OCI-LY7 (cell line): ENCODE measurements around the gene TBC1D10A. TPM values are rescaled to one million over a fixed set of nuclear protein-coding genes. Genes with fewer than 3 reads are reported as not detected.

ENCODE experiments used
- BruUV-seq: library from RNA; stranded (reverse); fragments of 400-500 nt; replicated peaks from 2 replicates; lab custom pipeline; 2021; lab: Mats Ljungman, UMichigan
- CTCF ChIA-PET: fragments of 300-600 bp; sonication (Branson Sonifier 250); formaldehyde crosslinking; loops from one replicate; lab custom pipeline; 2022; ENCODE audit warnings: antibody characterized with exemption; ENCODE audit not compliant: unreplicated experiment; lab: Charles Lee
- POLR2A ChIA-PET: fragments of 300-600 bp; sonication (Branson Sonifier 250); formaldehyde crosslinking; loops from one replicate; lab custom pipeline; 2022; ENCODE audit warnings: antibody characterized with exemption; lab: Charles Lee
- DNase-seq: peaks from one replicate; pipeline ENCODE4 v3.0.0-alpha.2; 2015; ENCODE audit warnings: low spot score
- H2AFZ ChIP-seq: fragments of 200-600 bp; sonication (generic), shearing (Covaris generic); 2 replicates; pipeline ENCODE4 v1.6.1; 2014; ENCODE audit warnings: mild to moderate bottlenecking, antibody characterized with exemption, low read length, moderate library complexity
- H3K27ac ChIP-seq: fragments of 200-600 bp; sonication (generic); 2 replicates; pipeline ENCODE4 v1.5.1; 2014; ENCODE audit warnings: mixed run types, low read depth, mild to moderate bottlenecking, moderate library complexity, low read length, inconsistent platforms; ENCODE audit not compliant: poor library complexity, severe bottlenecking
- H3K36me3 ChIP-seq: fragments of 200-600 bp; sonication (generic); 2 replicates; pipeline ENCODE4 v1.6.1; 2014; ENCODE audit warnings: mild to moderate bottlenecking, antibody characterized with exemption, low read length, moderate library complexity, mixed read lengths; ENCODE audit not compliant: insufficient read depth
- H3K4me1 ChIP-seq: fragments of 200-600 bp; sonication (generic); 2 replicates; pipeline ENCODE4 v1.5.1; 2014; ENCODE audit warnings: mild to moderate bottlenecking, low read length; ENCODE audit not compliant: insufficient read depth, poor library complexity, severe bottlenecking
- H3K4me2 ChIP-seq: fragments of 200-600 bp; sonication (generic); 2 replicates; pipeline ENCODE4 v1.6.1; 2014; ENCODE audit warnings: mild to moderate bottlenecking, low read length
- H3K4me3 ChIP-seq: fragments of 200-600 bp; sonication (generic); 2 replicates; pipeline ENCODE4 v1.5.1; 2014; ENCODE audit warnings: mild to moderate bottlenecking, low read depth, low read length; ENCODE audit not compliant: poor library complexity, severe bottlenecking
- H3K79me2 ChIP-seq: fragments of 200-600 bp; sonication (generic); 2 replicates; pipeline ENCODE4 v1.6.1; 2016; ENCODE audit warnings: low read depth, mild to moderate bottlenecking, low read length, moderate library complexity, mixed read lengths; ENCODE audit not compliant: insufficient read depth
- H3K9me2 ChIP-seq: fragments of 200-600 bp; sonication (generic); 2 replicates; pipeline ENCODE4 v1.6.1; 2016; ENCODE audit warnings: mild to moderate bottlenecking, low read length, mixed read lengths; ENCODE audit not compliant: insufficient read depth
- H3K9me3 ChIP-seq: fragments of 200-600 bp; sonication (generic); 2 replicates; pipeline ENCODE4 v1.6.1; 2014; ENCODE audit warnings: mild to moderate bottlenecking, mixed run types, low read length, mixed read lengths
- H4K20me1 ChIP-seq: fragments of 200-600 bp; sonication (generic); 2 replicates; pipeline ENCODE4 v1.6.1; 2014; ENCODE audit warnings: mild to moderate bottlenecking, antibody characterized with exemption, low read length, moderate library complexity, mixed read lengths; ENCODE audit not compliant: insufficient read depth
- CTCF ChIP-seq: fragments of 200-600 bp; sonication (generic); conservative IDR thresholded peaks from 2 replicates; pipeline ENCODE4 v1.5.1; 2014; ENCODE audit warnings: mild to moderate bottlenecking, antibody characterized with exemption, low read length, moderate library complexity, mixed read lengths
- EZH2phosphoT487 ChIP-seq: fragments of 200-600 bp; sonication (generic); IDR thresholded peaks from 2 replicates; pipeline ENCODE4 v1.6.1; 2018; ENCODE audit warnings: low read depth, borderline replicate concordance, mild to moderate bottlenecking, mixed run types, antibody characterized with exemption, low read length, moderate library complexity, mixed read lengths
- intact Hi-C: fragments of 100-400 bp; cut with micrococcal nuclease; formaldehyde crosslinking; loops from one replicate; pipeline ENCODE4 v1.10.0; 2022; ENCODE audit not compliant: unreplicated experiment
- total RNA-seq, 2 experiments: library from RNA; depleted of rRNA in 1 of 2; stranded (reverse); fragments of >200 nt in 1 of 2; shearing (Covaris generic) in 1 of 2; gene quantifications; 2 replicates each; pipeline ENCODE4 v1.2.3, GENCODE V29; 2014 to 2022

Gene TBC1D10A
- total RNA-seq, 2 experiments from 2014 or later = 15.1 to 16.2 TPM

- Histone ChIP-seq H3K36me3 (peaks cover 24% of the 10 kb centered on the region), H3K4me2 (no peak overlapping the region), H3K27ac (no peak overlapping the region), H3K4me1 (peaks cover 17% of the 10 kb centered on the region), H3K79me2 (no peaks in the 10 kb centered on the region), H3K9me2 (no peaks in the 10 kb centered on the region), H3K9me3 (no peaks in the 10 kb centered on the region), H4K20me1 (no peaks in the 10 kb centered on the region), H3K4me3 (no peak overlapping the region), H2AFZ (no peak overlapping the region)
- BruUV-seq = no TSS peak
- ChIA-PET POLR2A (no interaction called here), CTCF (no interaction called here)
- intact Hi-C loops = no loop called here
- TF ChIP-seq CTCF (no peak), EZH2phosphoT487 (no peak)
- DNase-seq = no peak
Measured at GRCh38 chr22:30296324-30296723, 30.4 kb downstream of the TBC1D10A start.

GRCh38 chr22:30295576-30295975 is 31.2 kb downstream of the TBC1D10A start:
- Histone ChIP-seq H3K4me1 (peaks cover 20% of the 10 kb centered on the region), H3K36me3 (peaks cover 19% of the 10 kb centered on the region), H3K4me3 (no peak overlapping the region), H3K9me3 (no peaks in the 10 kb centered on the region), H2AFZ (no peak overlapping the region), H3K4me2 (no peak overlapping the region), H4K20me1 (no peaks in the 10 kb centered on the region), H3K79me2 (no peaks in the 10 kb centered on the region), H3K9me2 (no peaks in the 10 kb centered on the region), H3K27ac (no peak overlapping the region)
- TF ChIP-seq EZH2phosphoT487 (no peak), CTCF (no peak)
- intact Hi-C loops = no loop called here
- ChIA-PET POLR2A (no interaction called here), CTCF (no interaction called here)
- BruUV-seq = no TSS peak
- no peak for DNase-seq

- H3K36me3 ChIP-seq = peaks cover 16% of the 10 kb centered on the region; the same call in 1 of the 2 replicates
- ChIA-PET POLR2A (no interaction called here), CTCF (no interaction called here)
- peaks cover 28% of the 10 kb centered on the region for H3K4me1 ChIP-seq
- no peaks in the 10 kb centered on the region for H3K9me2 ChIP-seq
- no peak for TF ChIP-seq EZH2phosphoT487
- TF ChIP-seq CTCF = no peak
- DNase-seq = no peak
- intact Hi-C loops = no loop called here
- H2AFZ ChIP-seq = no peak overlapping the region
- H3K79me2 ChIP-seq = no peaks in the 10 kb centered on the region
- no peak overlapping the region for H3K4me2 ChIP-seq
- no peaks in the 10 kb centered on the region for H4K20me1 ChIP-seq
- H3K4me3 ChIP-seq = no peak overlapping the region
- no TSS peak for BruUV-seq
- H3K9me3 ChIP-seq = no peaks in the 10 kb centered on the region
- H3K27ac ChIP-seq = no peak overlapping the region
Measured at GRCh38 chr22:30294830-30295229, 31.9 kb downstream of the TBC1D10A start.
